ENCODE measurements around the gene M1AP.
A peak's percentile ranks its signal among the peaks of the same experiment; 100 is the strongest.
"Not testable (repeated sequence)": the region's sequence is repeated elsewhere in the genome, so short reads cannot be mapped to it uniquely, and the experiment has no call there.

The M1AP gene

GRCh38 chr2:74632209-74632938 lies 15.8 kb downstream of the M1AP start:
- Mint-ChIP-seq H3K9me3 (no peaks in the 10 kb centered on the region), H3K27me3 (ENCODE audit: low read depth) (peaks cover 49% of the 10 kb centered on the region), H3K4me3 (no peak overlapping the region), H3K36me3 (ENCODE audit: low read depth) (no peaks in the 10 kb centered on the region), H3K27ac (no peak overlapping the region), H3K4me1 (ENCODE audit: low read depth) (no peaks in the 10 kb centered on the region)
- no peak for DNase-seq (ENCODE audit: low spot score)

- peaks cover 32% of the 10 kb centered on the region for H3K27me3 Mint-ChIP-seq (ENCODE audit: low read depth)
- not testable (repeated sequence) for H3K36me3 Mint-ChIP-seq (ENCODE audit: low read depth); H3K4me1 Mint-ChIP-seq (ENCODE audit: low read depth); H3K4me3 Mint-ChIP-seq; H3K27ac Mint-ChIP-seq; H3K9me3 Mint-ChIP-seq; DNase-seq (ENCODE audit: low spot score)
These were observed 17.7 kb downstream of the M1AP start for GRCh38 chr2:74630454-74630853.

- peaks cover 22% of the 10 kb centered on the region for H3K27me3 Mint-ChIP-seq (ENCODE audit: low read depth)
- no peaks in the 10 kb centered on the region for H3K36me3 Mint-ChIP-seq (ENCODE audit: low read depth)
- no peak overlapping the region for H3K4me3 Mint-ChIP-seq
- no peaks in the 10 kb centered on the region for H3K9me3 Mint-ChIP-seq
- no peak overlapping the region for H3K27ac Mint-ChIP-seq
- no peaks in the 10 kb centered on the region for H3K4me1 Mint-ChIP-seq (ENCODE audit: low read depth)
- DNase-seq (ENCODE audit: low spot score) = no peak
These were observed 19.5 kb downstream of the M1AP start for GRCh38 chr2:74628538-74629105.

- no peaks in the 10 kb centered on the region for H3K9me3 Mint-ChIP-seq
These were observed 22.3 kb downstream of the M1AP start for GRCh38 chr2:74625658-74626425.

GRCh38 chr2:74620671-74621070 lies 27.5 kb downstream of the M1AP start:
- Mint-ChIP-seq H3K27me3 (ENCODE audit: low read depth) (peaks cover 6% of the 10 kb centered on the region), H3K4me1 (ENCODE audit: low read depth) (peaks cover 8% of the 10 kb centered on the region), H3K27ac (no peak overlapping the region), H3K36me3 (ENCODE audit: low read depth) (no peaks in the 10 kb centered on the region), H3K4me3 (no peak overlapping the region), H3K9me3 (no peaks in the 10 kb centered on the region)
- no peak for DNase-seq (ENCODE audit: low spot score)

More at GRCh38 chr2:74625658-74626425, 22.3 kb downstream of the M1AP start:
- no peaks in the 10 kb centered on the region for H3K4me1 Mint-ChIP-seq (ENCODE audit: low read depth)
- peaks cover 15% of the 10 kb centered on the region for H3K27me3 Mint-ChIP-seq (ENCODE audit: low read depth)
- no peaks in the 10 kb centered on the region for H3K36me3 Mint-ChIP-seq (ENCODE audit: low read depth)
- no peak overlapping the region for H3K27ac Mint-ChIP-seq
- DNase-seq (ENCODE audit: low spot score) = no peak
- H3K4me3 Mint-ChIP-seq = no peak overlapping the region

- no peak overlapping the region for H3K4me3 Mint-ChIP-seq
- H3K4me1 Mint-ChIP-seq (ENCODE audit: low read depth) = peaks cover 8% of the 10 kb centered on the region
- H3K27me3 Mint-ChIP-seq (ENCODE audit: low read depth) = peaks cover 11% of the 10 kb centered on the region
- H3K9me3 Mint-ChIP-seq = no peaks in the 10 kb centered on the region
- H3K36me3 Mint-ChIP-seq (ENCODE audit: low read depth) = no peaks in the 10 kb centered on the region
- no peak for DNase-seq (ENCODE audit: low spot score)
- H3K27ac Mint-ChIP-seq = no peak overlapping the region
These were observed 28.4 kb downstream of the M1AP start for GRCh38 chr2:74619651-74620297.

- no peaks in the 10 kb centered on the region for H3K9me3 Mint-ChIP-seq
- DNase-seq (ENCODE audit: low spot score) = no peak
- H3K36me3 Mint-ChIP-seq (ENCODE audit: low read depth) = no peaks in the 10 kb centered on the region
- peaks cover 22% of the 10 kb centered on the region for H3K27me3 Mint-ChIP-seq (ENCODE audit: low read depth)
- peaks cover 8% of the 10 kb centered on the region for H3K4me1 Mint-ChIP-seq (ENCODE audit: low read depth)
- no peak overlapping the region for H3K4me3 Mint-ChIP-seq
- H3K27ac Mint-ChIP-seq = no peak overlapping the region
These were observed 29.6 kb downstream of the M1AP start for GRCh38 chr2:74618410-74619083.

- H3K27ac Mint-ChIP-seq = no peak overlapping the region
- no peaks in the 10 kb centered on the region for H3K9me3 Mint-ChIP-seq
- no peak overlapping the region for H3K4me3 Mint-ChIP-seq
- peaks cover 32% of the 10 kb centered on the region for H3K27me3 Mint-ChIP-seq (ENCODE audit: low read depth)
- peaks cover 8% of the 10 kb centered on the region for H3K4me1 Mint-ChIP-seq (ENCODE audit: low read depth)
- DNase-seq (ENCODE audit: low spot score) = no peak
- no peaks in the 10 kb centered on the region for H3K36me3 Mint-ChIP-seq (ENCODE audit: low read depth)
These were observed 31.0 kb downstream of the M1AP start for GRCh38 chr2:74617122-74617521.

- peaks cover 45% of the 10 kb centered on the region for H3K27me3 Mint-ChIP-seq (ENCODE audit: low read depth)
These were observed 41.2 kb downstream of the M1AP start for GRCh38 chr2:74606927-74607326.

GRCh38 chr2:74603282-74604000 lies 44.7 kb downstream of the M1AP start:
- peaks cover 39% of the 10 kb centered on the region for H3K27me3 Mint-ChIP-seq (ENCODE audit: low read depth)
- no peaks in the 10 kb centered on the region for H3K9me3 Mint-ChIP-seq
- peaks cover 12% of the 10 kb centered on the region for H3K4me1 Mint-ChIP-seq (ENCODE audit: low read depth)
- DNase-seq (ENCODE audit: low spot score) = no peak
- H3K36me3 Mint-ChIP-seq (ENCODE audit: low read depth) = no peaks in the 10 kb centered on the region
- H3K4me3 Mint-ChIP-seq = no peak overlapping the region
- H3K27ac Mint-ChIP-seq = peak overlapping the region; percentile 51

More at GRCh38 chr2:74606927-74607326, 41.2 kb downstream of the M1AP start:
- H3K9me3 Mint-ChIP-seq = no peaks in the 10 kb centered on the region
- DNase-seq (ENCODE audit: low spot score) = no peak
- no peak overlapping the region for H3K27ac Mint-ChIP-seq
- H3K4me1 Mint-ChIP-seq (ENCODE audit: low read depth) = peaks cover 12% of the 10 kb centered on the region
- H3K36me3 Mint-ChIP-seq (ENCODE audit: low read depth) = no peaks in the 10 kb centered on the region
- no peak overlapping the region for H3K4me3 Mint-ChIP-seq

- Mint-ChIP-seq H3K4me3 (no peak overlapping the region), H3K4me1 (ENCODE audit: low read depth) (peaks cover 12% of the 10 kb centered on the region), H3K27me3 (ENCODE audit: low read depth) (peaks cover 36% of the 10 kb centered on the region), H3K36me3 (ENCODE audit: low read depth) (no peaks in the 10 kb centered on the region), H3K27ac (no peak overlapping the region), H3K9me3 (no peaks in the 10 kb centered on the region)
- DNase-seq (ENCODE audit: low spot score) = no peak
These were observed 45.4 kb downstream of the M1AP start for GRCh38 chr2:74602586-74603281.

GRCh38 chr2:74599676-74600075 lies 48.5 kb downstream of the M1AP start:
- peaks cover 47% of the 10 kb centered on the region for H3K27me3 Mint-ChIP-seq (ENCODE audit: low read depth)
- no peak overlapping the region for H3K4me3 Mint-ChIP-seq
- H3K9me3 Mint-ChIP-seq = no peaks in the 10 kb centered on the region
- peaks cover 12% of the 10 kb centered on the region for H3K4me1 Mint-ChIP-seq (ENCODE audit: low read depth)
- no peaks in the 10 kb centered on the region for H3K36me3 Mint-ChIP-seq (ENCODE audit: low read depth)
- DNase-seq (ENCODE audit: low spot score) = no peak
- H3K27ac Mint-ChIP-seq = no peak overlapping the region

Data from T-helper 2 cell treated with Interferon-gamma antibody and Interleukin-4, amounts not matched to agents 5 μg/mL and 100 μg/mL, for 36 hours (primary cell).